HepG2 (cell line): ENCODE results near the gene DHX16. TPM values are rescaled to one million over a fixed set of nuclear protein-coding genes. Genes with fewer than 3 reads are reported as not detected.
A peak's percentile ranks its signal among the peaks of the same experiment; 100 is the strongest.

Experiments
- ATAC-seq: fragments of 200-7000 bp; cut with Tn5 transposase; 3 replicates; pipeline ENCODE4 v1.9.1; 2020; ENCODE audit warnings: mild to moderate bottlenecking, moderate library complexity
- BruUV-seq: library from RNA; stranded (reverse); fragments of 400-500 nt; replicated peaks from 2 replicates; lab custom pipeline; 2021; lab: Mats Ljungman, UMichigan
- CTCF ChIA-PET: fragments of 300-600 bp; formaldehyde crosslinking; extraction: SDS; loops from one replicate; lab custom pipeline; 2021; ENCODE audit warnings: low total read pairs, inconsistent platforms, low intra/inter-chr PET ratio; lab: Yijun Ruan, JAX
- POLR2A ChIA-PET: fragments of 350-600 bp; sonication (Branson Sonifier 250); formaldehyde crosslinking; loops from one replicate; lab custom pipeline; 2020; ENCODE audit warnings: antibody characterized with exemption, inconsistent platforms; lab: Yijun Ruan, JAX
- DNase-seq: peaks from one replicate; pipeline ENCODE4 v3.0.0-alpha.2; 2015; ENCODE audit warnings: low spot score
- FAIRE-seq: peaks from 3 replicates; lab custom pipeline; 2011; peaks lifted over from hg19 to GRCh38; lab: Jason Lieb, UNC
- H2AFZ ChIP-seq: one replicate; pipeline ENCODE4 v1.6.1; 2011; ENCODE audit warnings: low read length, inconsistent platforms
- H3K27ac ChIP-seq: fragments of 300-600 bp; 3 replicates; pipeline ENCODE4 v1.8.0; 2011; ENCODE audit warnings: mixed run types, mild to moderate bottlenecking, mixed read lengths, low read length, inconsistent platforms; ENCODE audit not compliant: insufficient read depth; ENCODE audit errors: extremely low read length
- H3K27me3 ChIP-seq, 2 experiments: fragments of 200-600 bp in 1 of 2; 2 replicates in 1 of 2; 3 replicates in 1 of 2; pipeline versions ENCODE4 v1.6.0 to v1.8.0; 2011; ENCODE audit warnings: low read length in 2 of 2, mild to moderate bottlenecking in 2 of 2, moderate library complexity in 2 of 2, inconsistent platforms in 1 of 2; ENCODE audit not compliant: insufficient read depth in 2 of 2, control insufficient read depth in 1 of 2
- H3K36me3 ChIP-seq, 2 experiments: fragments of 200-600 bp in 1 of 2; replicated peaks in 1 of 2; 2 replicates in 1 of 2; 3 replicates in 1 of 2; pipeline versions ENCODE4 v1.5.1 to v1.8.0; 2011; ENCODE audit warnings: low read length in 2 of 2, inconsistent platforms in 1 of 2; ENCODE audit not compliant: insufficient read depth in 2 of 2, control insufficient read depth in 1 of 2
- H3K4me1 ChIP-seq: 2 replicates; pipeline ENCODE4 v1.5.1; 2012; ENCODE audit warnings: low read length, inconsistent platforms; ENCODE audit not compliant: insufficient read depth
- H3K4me2 ChIP-seq: 2 replicates; pipeline ENCODE4 v1.6.0; 2011; ENCODE audit warnings: low read depth, low read length, inconsistent platforms
- H3K4me3 ChIP-seq, 3 experiments: fragments of 200-600 bp in 1 of 3; sonication (generic), shearing (Covaris generic) in 1 of 3; replicated peaks in 1 of 3; 2 replicates each; pipeline ENCODE4 v1.5.1; 2011 to 2016; ENCODE audit warnings: low read length in 3 of 3, inconsistent platforms in 2 of 3, low read depth in 2 of 3, mild to moderate bottlenecking in 2 of 3, control low read depth in 1 of 3, mixed read lengths in 1 of 3; ENCODE audit not compliant: insufficient read depth in 1 of 3
- H3K79me2 ChIP-seq: one replicate; pipeline ENCODE4 v1.6.1; 2011; ENCODE audit warnings: low read length, inconsistent platforms; ENCODE audit not compliant: insufficient read depth
- H3K9ac ChIP-seq: 2 replicates; pipeline ENCODE4 v1.6.0; 2011; ENCODE audit warnings: mild to moderate bottlenecking, low read depth, low read length, inconsistent platforms; ENCODE audit not compliant: insufficient read depth
- H3K9me3 ChIP-seq: 2 replicates; pipeline ENCODE4 v1.5.1; 2012; ENCODE audit warnings: mild to moderate bottlenecking, low read length
- H4K20me1 ChIP-seq: 2 replicates; pipeline ENCODE4 v1.6.0; 2011; ENCODE audit warnings: inconsistent platforms, mild to moderate bottlenecking, low read length, moderate library complexity; ENCODE audit not compliant: insufficient read depth
- CEBPB ChIP-seq: IDR thresholded peaks from 2 replicates; pipeline ENCODE4 v1.6.1; 2011; ENCODE audit warnings: low read depth, low read length, improper control_type of control experiment, borderline replicate concordance
- GZF1 ChIP-seq: sonication (generic); formaldehyde crosslinking; IDR thresholded peaks from 2 replicates; pipeline ENCODE4 v1.5.1; 2020; ENCODE audit warnings: mild to moderate bottlenecking, missing genetic modification reagents
- MAFF ChIP-seq: IDR thresholded peaks from 2 replicates; pipeline ENCODE4 v1.6.1; 2011; ENCODE audit warnings: low read depth, low read length, improper control_type of control experiment
- POLR2A ChIP-seq, 2 experiments: IDR thresholded peaks; 2 replicates each; pipeline ENCODE4 v1.6.1; 2011; ENCODE audit warnings: low read depth in 2 of 2, low read length in 2 of 2, mild to moderate bottlenecking in 1 of 2, moderate library complexity in 1 of 2; ENCODE audit not compliant: insufficient read depth in 1 of 2
- POLR2AphosphoS5 ChIP-seq: IDR thresholded peaks from 2 replicates; pipeline ENCODE4 v1.6.1; 2012; ENCODE audit warnings: low read depth, low read length
- REST ChIP-seq, 2 experiments: IDR thresholded peaks; 2 replicates each; pipeline ENCODE4 v1.6.1; 2011 to 2012; ENCODE audit warnings: low read length in 2 of 2, borderline replicate concordance in 1 of 2, low read depth in 1 of 2, mild to moderate bottlenecking in 1 of 2, moderate library complexity in 1 of 2
- SPEN ChIP-seq: sonication (generic); formaldehyde crosslinking; IDR thresholded peaks from 2 replicates; pipeline ENCODE4 v1.5.1; 2020; ENCODE audit warnings: low read depth, mild to moderate bottlenecking, missing genetic modification reagents
- SSRP1 ChIP-seq: IDR thresholded peaks from 2 replicates; pipeline ENCODE4 v1.6.1; 2016; ENCODE audit warnings: control low read depth
- ZNF274 ChIP-seq: sonication (generic); formaldehyde crosslinking; IDR thresholded peaks from 2 replicates; pipeline ENCODE4 v1.5.1; 2020; ENCODE audit warnings: mild to moderate bottlenecking, missing genetic modification reagents
- ZNF556 ChIP-seq: sonication (generic); formaldehyde crosslinking; IDR thresholded peaks from 2 replicates; pipeline ENCODE4 v1.4.0; 2020; ENCODE audit warnings: mild to moderate bottlenecking, missing genetic modification reagents, borderline replicate concordance
- ZNF691 ChIP-seq: sonication (generic); formaldehyde crosslinking; IDR thresholded peaks from 2 replicates; pipeline ENCODE4 v1.4.0; 2020; ENCODE audit warnings: missing genetic modification reagents, low read depth, mild to moderate bottlenecking, borderline replicate concordance
- WGBS: methylation state at CpG from one replicate; pipeline ENCODE4 v1.1.6; 2017; ENCODE audit warnings: low lambda C conversion rate; 5-methylcytosine and 5-hydroxymethylcytosine counted together
- in situ Hi-C: cut with HindIII; loops from 2 replicates; pipeline ENCODE4 v1.10.0; 2017; ENCODE audit warnings: low pct_unique_long_range_greater_than_20kb; ENCODE audit not compliant: extremely low pct_ligation_motif_present
- intact Hi-C: fragments of 100-400 bp; cut with micrococcal nuclease; formaldehyde crosslinking; loops from one replicate; pipeline ENCODE4 v1.10.0; 2022; ENCODE audit not compliant: unreplicated experiment
- polyA plus RNA-seq, 8 experiments: library from polyadenylated mRNA; depleted of rRNA in 3 of 8; stranded (reverse) in 7 of 8; unstranded in 1 of 8; fragments of >200 nt; fragmentation: Illumina TruSeq in 4 of 8; extraction: Trizol in 4 of 8; gene quantifications; 2 replicates each; pipeline versions ENCODE4 v1.2.1 to v1.2.3, GENCODE V29; 2011 to 2016; ENCODE audit warnings: low read depth in 4 of 8, missing spikeins in 1 of 8, mixed read lengths in 1 of 8; ENCODE audit not compliant: insufficient read depth in 1 of 8
- total RNA-seq, 5 experiments: library from RNA; depleted of rRNA; stranded (reverse); fragments of >200 nt; fragmentation: Illumina TruSeq; extraction: Trizol; gene quantifications; 2 replicates each; pipeline ENCODE4 v1.2.3, GENCODE V29; 2016; ENCODE audit warnings: low read depth in 1 of 5
- TF ChIP-seq, protein P1 (sequence below): sonication (generic); formaldehyde crosslinking; IDR thresholded peaks from 2 replicates; pipeline ENCODE4 v1.4.0; 2020; ENCODE audit warnings: missing genetic modification reagents, borderline replicate concordance

Gene DHX16
- total and polyA plus RNA-seq, 2 of the 13 experiments (the other 11 are each of a cell fraction or from before 2014, with no cell fraction given) = 57.0 to 58.5 TPM

GRCh38 chr6:30615958-30616810, 56.6 kb downstream of the DHX16 start:
- no peak for ATAC-seq
- H3K27ac ChIP-seq = peak overlapping the region; percentile 98
- H4K20me1 ChIP-seq = peaks cover 12% of the 10 kb centered on the region
- in situ Hi-C loops = no loop called here
- H3K36me3 ChIP-seq = peaks cover 2 to 12% of the 10 kb centered on the region in 2 experiments
- peaks cover 44% of the 10 kb centered on the region for H3K79me2 ChIP-seq
- FAIRE-seq = no peak
- no peak overlapping the region for H2AFZ ChIP-seq
- peaks cover 35% of the 10 kb centered on the region for H3K4me1 ChIP-seq
- H3K9me3 ChIP-seq = no peaks in the 10 kb centered on the region
- BruUV-seq = no TSS peak
- peak; percentile 61 for DNase-seq
- peak overlapping the region; percentile 88 for H3K4me2 ChIP-seq
- H3K9ac ChIP-seq = peak overlapping the region; percentile 100
- ChIA-PET CTCF (no interaction called here), POLR2A (interaction anchor here (0.6 to 4.8 kb wide), 27 partner anchors 10 to 168 kb away, joined by 3 to 172 read pairs (median 8); partner anchors contain the start of genes ABCF1, ATAT1, C6orf136 and DHX16)
- no peaks in the 10 kb centered on the region; a peak in 1 of 5 replicates for H3K27me3 ChIP-seq
- H3K4me3 ChIP-seq = peak overlapping the region; percentile 74 to 97 (median 87)
- 1% methylated on average over 10 of the region's 10 CpGs for WGBS
- intact Hi-C loops = loop anchor here (2.0 to 5.0 kb wide), 3 partner anchors 41 to 105 kb away; partner anchors contain the start of genes DHX16 and TUBB
- TF ChIP-seq SPEN (CRISPR knock-in tag) (no peak), REST (IDR thresholded peaks at IDR 0.05; ENCODE audit: borderline replicate concordance in 1 of 2, low read depth in 1 of 2, low read length in 2 of 2) (0 out of 4 replicates have a peak, but pooled peaks of 1 of the 2 experiments have one; percentile 17), ZNF556 (peak; percentile 38; the same call in 1 of the 2 replicates), SSRP1 (CRISPR knock-in tag) (peak; percentile 100), POLR2AphosphoS5 (peak; percentile 82), POLR2A (IDR thresholded peaks at IDR 0.05; ENCODE audit: insufficient read depth in 1 of 2, low read depth in 2 of 2, low read length in 2 of 2) (peak; percentile 75 to 84), GZF1 (CRISPR knock-in tag) (no peak), ZNF274 (CRISPR knock-in tag) (no peak), ZNF691 (CRISPR knock-in tag) (0 out of 2 replicates have a peak, but pooled peaks have one; percentile 47), CEBPB (no peak), MAFF (peak; percentile 96)
- TF ChIP-seq, protein P1, sequence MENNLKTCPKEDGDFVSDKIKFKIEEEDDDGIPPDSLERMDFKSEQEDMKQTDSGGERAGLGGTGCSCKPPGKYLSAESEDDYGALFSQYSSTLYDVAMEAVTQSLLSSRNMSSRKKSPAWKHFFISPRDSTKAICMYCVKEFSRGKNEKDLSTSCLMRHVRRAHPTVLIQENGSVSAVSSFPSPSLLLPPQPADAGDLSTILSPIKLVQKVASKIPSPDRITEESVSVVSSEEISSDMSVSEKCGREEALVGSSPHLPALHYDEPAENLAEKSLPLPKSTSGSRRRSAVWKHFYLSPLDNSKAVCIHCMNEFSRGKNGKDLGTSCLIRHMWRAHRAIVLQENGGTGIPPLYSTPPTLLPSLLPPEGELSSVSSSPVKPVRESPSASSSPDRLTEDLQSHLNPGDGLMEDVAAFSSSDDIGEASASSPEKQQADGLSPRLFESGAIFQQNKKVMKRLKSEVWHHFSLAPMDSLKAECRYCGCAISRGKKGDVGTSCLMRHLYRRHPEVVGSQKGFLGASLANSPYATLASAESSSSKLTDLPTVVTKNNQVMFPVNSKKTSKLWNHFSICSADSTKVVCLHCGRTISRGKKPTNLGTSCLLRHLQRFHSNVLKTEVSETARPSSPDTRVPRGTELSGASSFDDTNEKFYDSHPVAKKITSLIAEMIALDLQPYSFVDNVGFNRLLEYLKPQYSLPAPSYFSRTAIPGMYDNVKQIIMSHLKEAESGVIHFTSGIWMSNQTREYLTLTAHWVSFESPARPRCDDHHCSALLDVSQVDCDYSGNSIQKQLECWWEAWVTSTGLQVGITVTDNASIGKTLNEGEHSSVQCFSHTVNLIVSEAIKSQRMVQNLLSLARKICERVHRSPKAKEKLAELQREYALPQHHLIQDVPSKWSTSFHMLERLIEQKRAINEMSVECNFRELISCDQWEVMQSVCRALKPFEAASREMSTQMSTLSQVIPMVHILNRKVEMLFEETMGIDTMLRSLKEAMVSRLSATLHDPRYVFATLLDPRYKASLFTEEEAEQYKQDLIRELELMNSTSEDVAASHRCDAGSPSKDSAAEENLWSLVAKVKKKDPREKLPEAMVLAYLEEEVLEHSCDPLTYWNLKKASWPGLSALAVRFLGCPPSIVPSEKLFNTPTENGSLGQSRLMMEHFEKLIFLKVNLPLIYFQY = peak; percentile 4; the same call in 1 of the 2 replicates
